WTC11 (cell line): ENCODE measurements around the gene KCNIP4.

Source experiments
- ARID4B ChIP-seq: sonication (generic); formaldehyde crosslinking; IDR thresholded peaks from 2 replicates; pipeline ENCODE4 v1.8.0; 2023; ENCODE audit warnings: missing genetic modification reagents, mild to moderate bottlenecking, borderline replicate concordance
- ATF2 ChIP-seq: sonication (generic); formaldehyde crosslinking; IDR thresholded peaks from 2 replicates; pipeline ENCODE4 v1.8.1; 2022; ENCODE audit warnings: low read depth, missing genetic modification reagents, borderline replicate concordance
- CREM ChIP-seq: sonication (generic); formaldehyde crosslinking; IDR thresholded peaks from 2 replicates; pipeline ENCODE4 v1.8.1; 2022; ENCODE audit warnings: mild to moderate bottlenecking, missing genetic modification reagents, moderate library complexity
- CTCF ChIP-seq: fragments of 200-600 bp; IDR thresholded peaks from 2 replicates; pipeline ENCODE4 v1.8.0; 2022; ENCODE audit warnings: antibody characterized with exemption
- E2F1 ChIP-seq: sonication (generic); formaldehyde crosslinking; IDR thresholded peaks from 2 replicates; pipeline ENCODE4 v1.8.0; 2022; ENCODE audit warnings: mild to moderate bottlenecking, missing genetic modification reagents
- IRF2 ChIP-seq: sonication (generic); formaldehyde crosslinking; IDR thresholded peaks from 2 replicates; pipeline ENCODE4 v1.8.0; 2022; ENCODE audit warnings: low read depth, missing genetic modification reagents, borderline replicate concordance
- MAX ChIP-seq: sonication (generic); formaldehyde crosslinking; IDR thresholded peaks from 2 replicates; pipeline ENCODE4 v1.8.0; 2022; ENCODE audit warnings: mild to moderate bottlenecking, missing genetic modification reagents
- STAT6 ChIP-seq: sonication (generic); formaldehyde crosslinking; conservative IDR thresholded peaks from 2 replicates; pipeline ENCODE4 v1.8.1; 2023; ENCODE audit warnings: mild to moderate bottlenecking, low read depth, missing genetic modification reagents, moderate library complexity
- USF1 ChIP-seq: sonication (generic); formaldehyde crosslinking; IDR thresholded peaks from 2 replicates; pipeline ENCODE4 v1.8.0; 2022; ENCODE audit warnings: mild to moderate bottlenecking, missing genetic modification reagents
- ZNF121 ChIP-seq: sonication (generic); formaldehyde crosslinking; IDR thresholded peaks from 2 replicates; pipeline ENCODE4 v1.8.0; 2023; ENCODE audit warnings: missing genetic modification reagents
- ZNF423 ChIP-seq: fragments of 250-450 bp; sonication (Bioruptor Pico); IDR thresholded peaks from 2 replicates; pipeline ENCODE4 v2.1.2; 2022; ENCODE audit warnings: mild to moderate bottlenecking, moderate library complexity
- ZNF671 ChIP-seq: fragments of 250-450 bp; sonication (Bioruptor Pico); IDR thresholded peaks from 2 replicates; pipeline ENCODE4 v1.8.0; 2021; ENCODE audit warnings: mild to moderate bottlenecking

- no peak for TF ChIP-seq CTCF
- TF ChIP-seq ZNF423 (CRISPR knock-in tag), result no peak
- TF ChIP-seq E2F1 (CRISPR knock-in tag), result no peak
- no peak for TF ChIP-seq ATF2 (CRISPR knock-in tag)
- TF ChIP-seq ZNF121 (CRISPR knock-in tag), result no peak
- no peak for TF ChIP-seq ARID4B
- TF ChIP-seq IRF2 (CRISPR knock-in tag), result no peak
- no peak for TF ChIP-seq MAX
- TF ChIP-seq CREM (CRISPR knock-in tag), result no peak
- TF ChIP-seq STAT6, result no peak
- TF ChIP-seq ZNF671, result no peak
- no peak for TF ChIP-seq USF1 (CRISPR knock-in tag)
Measured at GRCh38 chr4:21896767-21897166, 51.8 kb downstream of the KCNIP4 start.
